NCI-H510A treated with DMSO at 0.1 percent for 48 hours (cell line): ENCODE measurements around the gene KRABD2.
"Not testable (repeated sequence)": the region's sequence is repeated elsewhere in the genome, so short reads cannot be mapped to it uniquely, and the experiment has no call there.

Experiments used
- DNase-seq: peaks from one replicate; lab custom pipeline; 2025; lab: John Stamatoyannopoulos, UW

The KRABD2 gene

GRCh38 chr17:8392674-8393469 is 16.4 kb upstream of the KRABD2 start:
- DNase-seq: no peak

GRCh38 chr17:8392274-8392673 is 15.8 kb upstream of the KRABD2 start:
- DNase-seq: no peak

- no peak for DNase-seq
Measured at GRCh38 chr17:8391711-8392110, 15.2 kb upstream of the KRABD2 start.

- no peak for DNase-seq
Measured at GRCh38 chr17:8387914-8388651, 11.6 kb upstream of the KRABD2 start.

GRCh38 chr17:8386841-8387240 is 10.3 kb upstream of the KRABD2 start:
- no peak for DNase-seq

- DNase-seq: no peak
Measured at GRCh38 chr17:8384801-8385378, 8.4 kb upstream of the KRABD2 start.

- peak; percentile 95 for DNase-seq
Measured at GRCh38 chr17:8383143-8383822, 6.8 kb upstream of the KRABD2 start, which contains the start of gene RPL26. TSS of gene RPL26 (minus strand) at chr17:8383193. CDS start at chr17:8382310, 883 bp downstream.

GRCh38 chr17:8382880-8383142 is 6.3 kb upstream of the KRABD2 start:
- DNase-seq: no peak

GRCh38 chr17:8382052-8382879 is 5.8 kb upstream of the KRABD2 start:
- no peak for DNase-seq

- DNase-seq: no peak
Measured at GRCh38 chr17:8380049-8380448, 3.5 kb upstream of the KRABD2 start.

GRCh38 chr17:8378117-8378516 is 1.6 kb upstream of the KRABD2 start:
- DNase-seq: not testable (repeated sequence)

GRCh38 chr17:8377422-8377821 is 918 bp upstream of the KRABD2 start:
- DNase-seq: no peak

GRCh38 chr17:8375738-8376259 is 705 bp downstream of the KRABD2 start:
- peak; percentile 47 for DNase-seq

GRCh38 chr17:8373856-8374255 is 2.6 kb downstream of the KRABD2 start:
- DNase-seq: not testable (repeated sequence)

GRCh38 chr17:8372422-8372821 is 4.1 kb downstream of the KRABD2 start:
- no peak for DNase-seq

- no peak for DNase-seq
Measured at GRCh38 chr17:8371786-8372185, 4.7 kb downstream of the KRABD2 start.

- no peak for DNase-seq
Measured at GRCh38 chr17:8369944-8370343, 6.6 kb downstream of the KRABD2 start.

GRCh38 chr17:8368193-8368592 is 8.3 kb downstream of the KRABD2 start:
- DNase-seq: no peak

GRCh38 chr17:8366231-8366630 is 10.3 kb downstream of the KRABD2 start:
- no peak for DNase-seq

GRCh38 chr17:8365143-8365542 is 11.4 kb downstream of the KRABD2 start:
- DNase-seq: no peak

GRCh38 chr17:8362651-8363332 is 13.7 kb downstream of the KRABD2 start:
- DNase-seq: no peak
